IMR-90 (cell line): ENCODE results near the gene ZNF396. TPM values are rescaled to one million over a fixed set of nuclear protein-coding genes. Genes with fewer than 3 reads are reported as not detected.

ENCODE experiments used
- ATAC-seq: fragments of 200-7000 bp; cut with Tn5 transposase; 2 replicates; pipeline ENCODE4 v1.9.1; 2020; ENCODE audit warnings: low read depth, mild to moderate bottlenecking, moderate library complexity
- BruUV-seq: library from RNA; stranded (reverse); fragments of 400-500 nt; replicated peaks from 2 replicates; lab custom pipeline; 2021; lab: Mats Ljungman, UMichigan
- CTCF ChIA-PET: fragments of 300-600 bp; formaldehyde crosslinking; extraction: SDS; loops from one replicate; lab custom pipeline; 2021; ENCODE audit warnings: antibody characterized with exemption; lab: Yijun Ruan, JAX
- POLR2A ChIA-PET: fragments of 300-600 bp; sonication (Branson Sonifier 250); formaldehyde crosslinking; loops from one replicate; lab custom pipeline; 2022; ENCODE audit warnings: antibody characterized with exemption; ENCODE audit not compliant: unreplicated experiment; lab: Charles Lee
- DNase-seq: peaks from one replicate; pipeline ENCODE4 v3.0.0; 2013
- H2AFZ ChIP-seq: replicated peaks from 2 replicates; pipeline ENCODE3; 2013; ENCODE audit warnings: low read length, mild to moderate bottlenecking; ENCODE audit not compliant: poor library complexity
- H2AK5ac ChIP-seq: 2 replicates; pipeline ENCODE4 v1.6.1; 2013; ENCODE audit warnings: low read depth, low read length, inconsistent platforms
- H2AK9ac ChIP-seq: replicated peaks from 2 replicates; pipeline ENCODE3; 2013; ENCODE audit warnings: mild to moderate bottlenecking, low read depth, low read length, moderate library complexity; ENCODE audit not compliant: poor library complexity
- H2BK120ac ChIP-seq: 2 replicates; pipeline ENCODE4 v1.6.1; 2013; ENCODE audit warnings: low read depth, low read length, inconsistent platforms
- H2BK15ac ChIP-seq: 3 replicates; pipeline ENCODE4 v1.6.1; 2013; ENCODE audit warnings: low read depth, low read length, inconsistent platforms
- H2BK20ac ChIP-seq: 2 replicates; pipeline ENCODE4 v1.6.1; 2013; ENCODE audit warnings: low read depth, mild to moderate bottlenecking, inconsistent platforms, low read length, moderate library complexity
- H2BK5ac ChIP-seq: 2 replicates; pipeline ENCODE4 v1.6.1; 2013; ENCODE audit warnings: mild to moderate bottlenecking, low read depth, low read length, inconsistent platforms; ENCODE audit not compliant: poor library complexity, severe bottlenecking
- H3K14ac ChIP-seq: replicated peaks from 2 replicates; pipeline ENCODE4 v1.6.1; 2013; ENCODE audit warnings: low read depth, low read length, inconsistent platforms
- H3K18ac ChIP-seq: 2 replicates; pipeline ENCODE4 v1.6.1; 2013; ENCODE audit warnings: low read depth, low read length, control low read depth
- H3K23ac ChIP-seq: 2 replicates; pipeline ENCODE4 v1.6.1; 2013; ENCODE audit warnings: low read depth, low read length, inconsistent platforms
- H3K27ac ChIP-seq: 2 replicates; pipeline ENCODE4 v1.5.1; 2013; ENCODE audit warnings: mild to moderate bottlenecking, control low read depth, low read length; ENCODE audit not compliant: insufficient read depth
- H3K27me3 ChIP-seq: 2 replicates; pipeline ENCODE4 v1.6.1; 2013; ENCODE audit warnings: low read length; ENCODE audit not compliant: control insufficient read depth, insufficient read depth
- H3K36me3 ChIP-seq: 2 replicates; pipeline ENCODE4 v1.6.1; 2013; ENCODE audit warnings: low read length, mixed read lengths; ENCODE audit not compliant: control insufficient read depth, insufficient read depth
- H3K4ac ChIP-seq: 2 replicates; pipeline ENCODE4 v1.6.1; 2013; ENCODE audit warnings: low read depth, low read length, inconsistent platforms
- H3K4me1 ChIP-seq: 2 replicates; pipeline ENCODE4 v1.6.1; 2013; ENCODE audit warnings: low read length, mixed read lengths; ENCODE audit not compliant: control insufficient read depth, insufficient read depth
- H3K4me2 ChIP-seq: 2 replicates; pipeline ENCODE4 v1.6.1; 2013; ENCODE audit warnings: low read depth, mild to moderate bottlenecking, control low read depth, low read length, moderate library complexity
- H3K4me3 ChIP-seq: 2 replicates; pipeline ENCODE4 v1.5.1; 2013; ENCODE audit warnings: low read depth, mild to moderate bottlenecking, control low read depth, low read length, moderate library complexity; ENCODE audit not compliant: insufficient read depth
- H3K56ac ChIP-seq: 2 replicates; pipeline ENCODE4 v1.6.1; 2013; ENCODE audit warnings: low read length, inconsistent platforms; ENCODE audit not compliant: insufficient read depth; ENCODE audit errors: extremely low read depth
- H3K79me1 ChIP-seq, 2 experiments: 2 replicates each; pipeline ENCODE4 v1.6.1; 2013; ENCODE audit warnings: low read length in 2 of 2, inconsistent platforms in 1 of 2, low read depth in 1 of 2
- H3K9ac ChIP-seq: 2 replicates; pipeline ENCODE4 v1.6.1; 2013; ENCODE audit warnings: low read depth, low read length, control low read depth
- H3K9me1 ChIP-seq: 2 replicates; pipeline ENCODE4 v1.6.1; 2013; ENCODE audit warnings: low read length, inconsistent platforms; ENCODE audit not compliant: insufficient read depth
- H3K9me3 ChIP-seq: 2 replicates; pipeline ENCODE4 v1.6.1; 2013; ENCODE audit warnings: low read length; ENCODE audit not compliant: control insufficient read depth, insufficient read depth
- H4K20me1 ChIP-seq: 2 replicates; pipeline ENCODE4 v1.6.1; 2013; ENCODE audit warnings: low read length, inconsistent platforms; ENCODE audit not compliant: insufficient read depth
- H4K5ac ChIP-seq: 2 replicates; pipeline ENCODE4 v1.6.1; 2013; ENCODE audit warnings: mild to moderate bottlenecking, low read depth, low read length, control low read depth
- H4K8ac ChIP-seq, 2 experiments: 2 replicates each; pipeline ENCODE4 v1.6.1; 2013; ENCODE audit warnings: low read depth in 2 of 2, low read length in 2 of 2, control low read depth in 1 of 2, inconsistent platforms in 1 of 2
- H4K91ac ChIP-seq: 2 replicates; pipeline ENCODE4 v1.6.1; 2013; ENCODE audit warnings: low read depth, low read length, inconsistent platforms; ENCODE audit not compliant: insufficient read depth
- CHD1 ChIP-seq: IDR thresholded peaks from 2 replicates; pipeline ENCODE4 v1.6.1; 2012; ENCODE audit warnings: low read depth, low read length, improper control_type of control experiment
- ELK1 ChIP-seq: fragments of 150-350 bp; IDR thresholded peaks from 2 replicates; pipeline ENCODE4 v1.6.1; 2016; ENCODE audit warnings: low read depth, mild to moderate bottlenecking, low read length, moderate library complexity, borderline replicate concordance
- FOS ChIP-seq: fragments of 150-350 bp; IDR thresholded peaks from 2 replicates; pipeline ENCODE4 v1.6.1; 2016; ENCODE audit warnings: low read depth, low read length
- MXI1 ChIP-seq: IDR thresholded peaks from 2 replicates; pipeline ENCODE4 v1.6.1; 2012; ENCODE audit warnings: low read depth, mild to moderate bottlenecking, low read length, moderate library complexity, borderline replicate concordance
- RAD21 ChIP-seq: IDR thresholded peaks from 2 replicates; pipeline ENCODE4 v1.6.1; 2012; ENCODE audit warnings: low read length, improper control_type of control experiment
- WGBS, 2 experiments: methylation state at CpG; one replicate each; pipeline versions ENCODE4 v1.1.5 to v1.1.7; 2013; ENCODE audit warnings: missing lambda C conversion rate in 2 of 2; ENCODE audit not compliant: insufficient read length in 1 of 2; ENCODE audit errors: extremely low coverage in 2 of 2; 5-methylcytosine and 5-hydroxymethylcytosine counted together
- dilution Hi-C: fragments of 300-500 bp; cut with HindIII; formaldehyde crosslinking; loops from one replicate; pipeline ENCODE4 v1.14.3; 2018; ENCODE audit warnings: low sequenced_read_pairs; ENCODE audit not compliant: unreplicated experiment
- in situ Hi-C: fragments of 300-500 bp; cut with MboI; formaldehyde crosslinking; loops from 3 replicates; pipeline ENCODE4 v1.14.3; 2019; ENCODE audit warnings: low sequenced_read_pairs, inconsistent platforms, mixed read lengths
- intact Hi-C: fragments of 100-400 bp; cut with micrococcal nuclease; formaldehyde crosslinking; loops from 2 replicates; pipeline ENCODE4 v1.10.0; 2022
- polyA plus RNA-seq, 3 experiments: library from polyadenylated mRNA; depleted of rRNA; stranded (reverse); fragments of >200 nt; gene quantifications; 2 replicates each; pipeline ENCODE4 v1.2.3, GENCODE V29; 2012; ENCODE audit warnings: low replicate concordance in 1 of 3
- total RNA-seq: library from RNA; depleted of rRNA; stranded (reverse); fragments of >200 nt; gene quantifications from 2 replicates; pipeline ENCODE4 v1.2.3, GENCODE V29; 2012

The ZNF396 gene
- total and polyA plus RNA-seq, 2 of the 4 experiments (the other 2 are of a cell fraction): 0.26 to 0.54 TPM

- ATAC-seq (peak; percentile 37; the same call in 1 of the 2 replicates), DNase-seq (no peak)
- no peak overlapping the region for H4K8ac ChIP-seq
- ChIA-PET CTCF (interaction anchor here (2.2 kb wide), 1 partner anchor 11 kb away, joined by 7 read pairs; no protein-coding TSS in a partner anchor), POLR2A (interaction anchor here (0.5 kb wide), 1 partner anchor 403 kb away, joined by 4 read pairs; no protein-coding TSS in a partner anchor)
- no peak overlapping the region for H2AK9ac ChIP-seq
- H3K4ac ChIP-seq: no peak overlapping the region
- no peak overlapping the region for H3K9ac ChIP-seq
- intact Hi-C loops (no loop called here), in situ Hi-C loops (loop anchor here (25.0 kb wide), 1 partner anchor 564 kb away; the partner anchor contains the start of gene RMP24), dilution Hi-C loops (no loop called here)
- H3K9me3 ChIP-seq: peaks cover 3% of the 10 kb centered on the region; the same call in 1 of the 2 replicates
- no peak overlapping the region for H3K56ac ChIP-seq
- H2BK5ac ChIP-seq: no peak overlapping the region
- H3K23ac ChIP-seq: no peak overlapping the region
- no peaks in the 10 kb centered on the region for H3K36me3 ChIP-seq
- no peak overlapping the region for H3K4me2 ChIP-seq
- no peaks in the 10 kb centered on the region for H3K79me1 ChIP-seq
- no peaks in the 10 kb centered on the region for H4K20me1 ChIP-seq
- no peak overlapping the region for H4K91ac ChIP-seq
- H3K4me1 ChIP-seq: no peaks in the 10 kb centered on the region
- no peak overlapping the region for H3K27ac ChIP-seq
- no peak overlapping the region for H2AFZ ChIP-seq
- H2BK120ac ChIP-seq: no peak overlapping the region
- H3K18ac ChIP-seq: no peak overlapping the region
- peaks cover 9% of the 10 kb centered on the region for H3K27me3 ChIP-seq
- no peak overlapping the region for H3K4me3 ChIP-seq
- H2BK15ac ChIP-seq: no peak overlapping the region
- no peak overlapping the region for H2BK20ac ChIP-seq
- TF ChIP-seq ELK1 (no peak), CHD1 (no peak), MXI1 (no peak), FOS (no peak), RAD21 (no peak)
- no peak overlapping the region for H4K5ac ChIP-seq
- no peaks in the 10 kb centered on the region for H3K9me1 ChIP-seq
- BruUV-seq: no TSS peak
- H3K14ac ChIP-seq: no peak overlapping the region
- no CpG with 5 or more reads among the region's 2 CpGs for WGBS, 2 experiments
- H2AK5ac ChIP-seq: no peak overlapping the region
Measured at GRCh38 chr18:35397976-35398375, 20.8 kb upstream of the ZNF396 start.
